IPS-20b (cell line): ENCODE measurements around the gene KRAS.

Experiments
- H3K27ac ChIP-seq: one replicate; pipeline ENCODE4 v1.5.1; 2013; ENCODE audit warnings: low read length
- H3K27me3 ChIP-seq: 2 replicates; pipeline ENCODE4 v1.6.1; 2013; ENCODE audit warnings: mild to moderate bottlenecking, low read length, inconsistent platforms; ENCODE audit not compliant: insufficient read depth
- H3K36me3 ChIP-seq: 2 replicates; pipeline ENCODE4 v1.6.1; 2013; ENCODE audit warnings: low read depth, mild to moderate bottlenecking, inconsistent platforms, low read length, moderate library complexity; ENCODE audit not compliant: insufficient read depth
- H3K4me1 ChIP-seq: 2 replicates; pipeline ENCODE4 v1.6.1; 2013; ENCODE audit warnings: mild to moderate bottlenecking, control low read depth, inconsistent platforms, low read length, moderate library complexity; ENCODE audit not compliant: insufficient read depth
- H3K4me3 ChIP-seq: 2 replicates; pipeline ENCODE4 v1.5.1; 2013; ENCODE audit warnings: mild to moderate bottlenecking, low read length, inconsistent platforms
- H3K9ac ChIP-seq: 2 replicates; pipeline ENCODE4 v1.6.1; 2013; ENCODE audit warnings: low read depth, mild to moderate bottlenecking, inconsistent platforms, low read length, moderate library complexity
- H3K9me3 ChIP-seq: 2 replicates; pipeline ENCODE4 v1.6.1; 2013; ENCODE audit warnings: mild to moderate bottlenecking, low read depth, low read length, inconsistent platforms; ENCODE audit not compliant: insufficient read depth

The KRAS gene

DNA sequence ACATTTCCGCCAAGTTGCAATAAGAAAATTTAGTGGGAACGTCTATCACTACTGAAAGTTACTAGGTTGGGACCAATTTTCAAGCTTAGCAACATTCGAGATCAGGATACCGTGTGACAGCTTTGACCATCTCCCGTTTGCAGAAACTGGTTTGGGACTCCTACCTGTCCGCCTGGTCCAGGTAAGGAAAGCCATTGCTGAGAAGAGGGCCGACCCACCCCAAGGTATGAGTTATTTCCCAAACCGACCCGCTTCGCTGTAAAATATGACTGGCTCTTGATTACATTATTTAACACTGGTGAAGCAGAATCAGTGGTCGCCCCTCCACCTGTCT lies 56.0 kb downstream of the KRAS start:
- Histone ChIP-seq H3K36me3 (no peaks in the 10 kb centered on the region), H3K4me1 (peaks cover 5% of the 10 kb centered on the region; the same call in 1 of the 2 replicates), H3K9ac (peak overlapping the region; percentile 45; the same call in 1 of the 2 replicates), H3K4me3 (peak overlapping the region; percentile 80), H3K9me3 (no peaks in the 10 kb centered on the region), H3K27me3 (no peaks in the 10 kb centered on the region), H3K27ac (no peak overlapping the region)

GRCh38 chr12:25194214-25194613 lies 56.5 kb downstream of the KRAS start:
- H3K4me3 ChIP-seq = peak overlapping the region; percentile 80
- H3K36me3 ChIP-seq = no peaks in the 10 kb centered on the region

DNA sequence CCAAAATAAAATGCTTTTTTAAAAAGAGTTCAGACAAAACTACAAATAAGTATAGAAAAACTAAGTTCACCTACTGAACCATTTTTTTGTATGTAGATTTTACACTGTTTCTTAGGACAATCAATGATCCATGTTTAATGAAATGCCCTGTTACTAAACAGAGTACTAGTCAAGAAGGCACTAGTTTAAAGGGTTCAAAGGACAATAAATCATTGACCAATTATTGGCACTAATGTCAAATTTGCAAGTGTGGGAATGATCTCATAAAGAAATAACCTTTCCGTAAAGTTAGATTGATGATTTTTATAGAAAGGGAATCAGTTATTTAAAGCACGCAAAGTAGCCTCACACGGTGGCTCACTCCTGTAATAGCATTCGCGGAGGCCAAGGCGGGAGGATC lies 59.9 kb downstream of the KRAS start:
- H3K4me3 ChIP-seq = no peak overlapping the region

More at GRCh38 chr12:25194214-25194613, 56.5 kb downstream of the KRAS start:
- Histone ChIP-seq H3K9ac (no peak overlapping the region; the same call in 1 of the 2 replicates), H3K27ac (no peak overlapping the region), H3K27me3 (no peaks in the 10 kb centered on the region), H3K4me1 (peaks cover 5% of the 10 kb centered on the region; the same call in 1 of the 2 replicates), H3K9me3 (no peaks in the 10 kb centered on the region)

DNA sequence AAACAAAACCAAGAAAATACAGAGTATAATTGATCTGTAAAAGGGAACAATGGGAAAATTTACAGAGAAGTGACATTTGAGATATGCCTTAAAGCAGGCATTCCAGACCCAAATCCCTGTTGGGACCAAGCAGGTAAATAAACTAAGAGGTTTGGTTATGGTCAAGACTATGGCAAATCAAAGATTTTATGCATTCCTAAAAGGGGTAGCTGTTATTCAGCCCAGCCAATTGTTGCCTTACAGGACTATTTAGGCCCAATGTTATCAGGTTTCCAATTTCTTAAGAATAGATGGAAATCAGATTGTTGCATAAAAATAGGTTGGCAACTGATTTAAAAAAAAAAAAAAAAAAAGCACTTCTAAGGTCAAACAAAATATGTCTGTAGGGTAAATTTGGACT lies 61.1 kb downstream of the KRAS start:
- Histone ChIP-seq H3K9ac (no peak overlapping the region), H3K27ac (no peak overlapping the region), H3K4me3 (no peak overlapping the region), H3K9me3 (no peaks in the 10 kb centered on the region), H3K27me3 (no peaks in the 10 kb centered on the region), H3K4me1 (no peaks in the 10 kb centered on the region), H3K36me3 (no peaks in the 10 kb centered on the region)

More for the DNA sequence above, 59.9 kb downstream of the KRAS start:
- no peaks in the 10 kb centered on the region for H3K36me3 ChIP-seq
- H3K9me3 ChIP-seq = no peaks in the 10 kb centered on the region
- peaks cover under 1% of the 10 kb centered on the region; the same call in 1 of the 2 replicates for H3K4me1 ChIP-seq
- H3K27ac ChIP-seq = no peak overlapping the region
- H3K9ac ChIP-seq = no peak overlapping the region
- H3K27me3 ChIP-seq = no peaks in the 10 kb centered on the region

- H3K27ac ChIP-seq = no peak overlapping the region
These were observed 62.9 kb downstream of the KRAS start for GRCh38 chr12:25187781-25188180.

DNA sequence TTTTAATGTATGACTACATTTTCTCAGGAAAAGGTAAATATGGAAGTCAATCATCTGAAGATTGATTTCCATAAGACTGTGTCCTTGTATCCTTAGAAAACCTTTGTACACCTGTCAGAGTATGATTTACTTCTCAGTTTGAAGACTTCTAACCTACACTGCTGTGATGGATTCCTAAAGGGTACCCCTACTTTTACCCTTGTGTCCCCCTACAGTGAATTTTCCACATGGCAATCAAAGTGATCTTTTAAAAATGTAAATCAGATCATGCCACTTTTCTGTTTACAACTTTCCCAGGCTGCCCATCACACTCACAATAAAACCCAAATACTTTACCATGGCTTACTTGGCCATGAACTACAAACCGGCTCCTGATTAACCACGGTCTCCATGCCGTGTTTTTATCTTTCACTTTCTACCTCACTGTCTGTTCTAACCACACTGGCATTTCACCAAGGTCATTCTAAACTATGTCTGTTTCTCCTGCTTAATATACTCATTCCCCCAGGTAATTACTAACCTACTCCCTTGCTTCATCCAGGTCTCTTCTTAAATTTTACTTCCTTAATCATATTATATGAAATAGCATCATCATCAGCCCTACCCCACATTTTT lies 63.8 kb downstream of the KRAS start:
- no peak overlapping the region for H3K9ac ChIP-seq
- H3K9me3 ChIP-seq = no peaks in the 10 kb centered on the region
- no peaks in the 10 kb centered on the region for H3K36me3 ChIP-seq
- H3K4me3 ChIP-seq = no peak overlapping the region
- H3K4me1 ChIP-seq = no peaks in the 10 kb centered on the region
- no peak overlapping the region for H3K27ac ChIP-seq
- no peaks in the 10 kb centered on the region for H3K27me3 ChIP-seq

More at GRCh38 chr12:25187781-25188180, 62.9 kb downstream of the KRAS start:
- Histone ChIP-seq H3K4me3 (no peak overlapping the region), H3K27me3 (no peaks in the 10 kb centered on the region), H3K9ac (no peak overlapping the region), H3K4me1 (no peaks in the 10 kb centered on the region), H3K9me3 (no peaks in the 10 kb centered on the region), H3K36me3 (no peaks in the 10 kb centered on the region)

DNA sequence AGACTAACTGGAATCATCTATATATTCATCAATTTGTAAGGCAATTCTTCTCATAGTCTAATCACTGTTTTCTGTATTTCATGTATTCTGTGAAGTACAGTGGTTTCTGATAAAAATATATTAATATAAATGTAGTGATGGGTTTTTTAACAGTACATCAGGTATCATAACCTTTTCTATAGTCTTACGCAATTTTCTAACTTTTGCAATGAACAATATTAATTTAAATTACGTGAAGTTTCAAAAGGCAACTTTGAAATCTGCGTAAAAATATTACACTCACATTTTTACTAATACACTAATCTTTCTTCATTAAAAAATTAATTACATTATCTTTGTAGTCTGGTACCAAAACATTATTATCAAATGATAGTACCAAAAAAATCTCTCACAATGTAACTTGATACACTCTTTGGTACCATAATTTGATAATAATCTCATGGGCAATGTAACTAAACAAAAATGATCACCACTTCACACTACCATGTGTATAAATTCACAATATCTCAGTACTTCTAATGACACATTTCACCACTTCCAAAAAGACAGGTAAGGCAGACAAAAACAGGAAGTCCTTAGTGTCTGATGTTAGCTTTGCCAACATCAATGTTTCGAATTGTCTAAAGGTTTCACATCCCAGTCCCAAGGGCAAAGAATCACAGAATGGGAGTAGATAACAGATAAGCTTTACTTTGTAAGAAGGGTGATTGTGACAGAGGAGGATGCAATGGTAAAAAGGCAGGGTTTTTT lies 64.5 kb downstream of the KRAS start:
- no peaks in the 10 kb centered on the region for H3K27me3 ChIP-seq
- H3K36me3 ChIP-seq = no peaks in the 10 kb centered on the region
- no peaks in the 10 kb centered on the region for H3K9me3 ChIP-seq
- H3K27ac ChIP-seq = no peak overlapping the region
- H3K9ac ChIP-seq = no peak overlapping the region
- no peaks in the 10 kb centered on the region for H3K4me1 ChIP-seq
- H3K4me3 ChIP-seq = no peak overlapping the region

DNA sequence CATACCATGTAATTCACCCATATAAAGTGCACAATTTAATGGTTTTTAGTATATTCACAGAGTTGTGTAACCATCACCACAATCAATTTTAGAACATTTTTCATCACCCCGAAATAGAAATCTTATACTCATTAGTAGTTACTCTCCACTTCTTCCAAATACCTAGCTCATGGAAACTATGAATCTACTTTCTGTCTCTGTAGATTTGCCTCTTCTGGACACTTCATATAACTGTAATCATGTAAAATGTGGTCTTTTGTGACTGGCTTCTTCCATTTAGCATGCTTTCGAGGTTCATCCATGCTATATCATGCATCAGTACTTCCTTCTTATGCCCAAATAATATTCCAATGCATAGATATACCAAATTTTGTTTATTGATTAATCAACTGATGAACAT lies 66.6 kb downstream of the KRAS start:
- Histone ChIP-seq H3K27ac (no peak overlapping the region), H3K9me3 (no peaks in the 10 kb centered on the region), H3K9ac (no peak overlapping the region), H3K36me3 (no peaks in the 10 kb centered on the region), H3K4me1 (no peaks in the 10 kb centered on the region), H3K4me3 (no peak overlapping the region), H3K27me3 (no peaks in the 10 kb centered on the region)

GRCh38 chr12:25182765-25183164 lies 68.0 kb downstream of the KRAS start:
- H3K9me3 ChIP-seq = no peaks in the 10 kb centered on the region
- H3K9ac ChIP-seq = no peak overlapping the region
- no peak overlapping the region for H3K27ac ChIP-seq
- no peak overlapping the region for H3K4me3 ChIP-seq
- H3K36me3 ChIP-seq = no peaks in the 10 kb centered on the region
- H3K4me1 ChIP-seq = no peaks in the 10 kb centered on the region
- no peaks in the 10 kb centered on the region for H3K27me3 ChIP-seq

GRCh38 chr12:25162866-25163265 lies 87.9 kb downstream of the KRAS start:
- Histone ChIP-seq H3K4me3 (no peak overlapping the region), H3K9ac (no peak overlapping the region), H3K27me3 (no peaks in the 10 kb centered on the region), H3K9me3 (no peaks in the 10 kb centered on the region), H3K27ac (no peak overlapping the region), H3K4me1 (no peaks in the 10 kb centered on the region), H3K36me3 (no peaks in the 10 kb centered on the region)

DNA sequence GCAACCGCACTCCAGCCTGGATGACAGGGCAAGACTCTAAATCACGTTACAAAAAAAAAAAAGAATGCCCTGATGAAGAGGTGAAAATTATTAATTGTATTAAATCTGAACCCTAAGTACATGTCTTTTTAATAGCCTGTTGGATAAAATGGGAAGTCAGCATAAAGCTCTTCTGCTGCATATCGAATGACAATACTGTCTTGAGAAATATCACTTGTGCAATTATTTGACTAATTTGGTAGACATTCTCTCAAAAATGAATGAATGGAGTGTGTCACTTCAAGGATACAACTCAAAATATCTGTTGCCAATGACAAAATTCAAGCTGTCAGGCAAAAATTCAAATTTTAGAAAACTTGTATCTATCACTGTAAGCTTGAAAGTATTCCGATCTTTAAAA lies 94.7 kb downstream of the KRAS start:
- Histone ChIP-seq H3K36me3 (no peaks in the 10 kb centered on the region), H3K4me1 (peaks cover 8% of the 10 kb centered on the region), H3K27me3 (no peaks in the 10 kb centered on the region), H3K9me3 (no peaks in the 10 kb centered on the region), H3K4me3 (no peak overlapping the region), H3K27ac (no peak overlapping the region), H3K9ac (no peak overlapping the region)

DNA sequence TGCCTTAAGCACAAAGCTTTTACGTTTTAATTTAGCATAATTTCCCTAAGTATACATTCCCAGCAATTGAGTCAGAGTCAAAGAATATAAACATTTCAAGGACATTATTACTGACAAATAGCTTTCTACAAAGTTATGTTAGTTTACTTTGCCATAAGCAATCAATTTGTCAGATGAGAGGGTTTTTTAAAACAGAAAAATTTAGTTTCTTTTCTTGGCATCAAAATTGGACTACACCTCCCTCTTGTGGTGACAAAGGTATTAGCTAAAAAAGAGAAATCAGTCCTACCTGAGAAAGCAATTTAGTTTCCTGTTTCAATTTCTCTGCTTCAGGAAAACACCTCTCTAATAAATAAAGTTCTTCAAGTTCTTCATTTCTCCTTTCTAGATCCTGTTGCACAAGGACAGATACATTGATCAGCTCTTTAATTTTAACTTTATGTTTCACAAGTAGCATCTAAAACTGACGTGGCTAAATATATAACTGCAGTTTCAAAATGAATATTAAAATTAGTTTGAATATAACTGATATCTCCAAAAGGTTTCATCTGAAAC lies 95.6 kb downstream of the KRAS start:
- H3K4me1 ChIP-seq = peaks cover 8% of the 10 kb centered on the region
- H3K9me3 ChIP-seq = no peaks in the 10 kb centered on the region
- H3K27ac ChIP-seq = no peak overlapping the region
- no peaks in the 10 kb centered on the region for H3K27me3 ChIP-seq
- H3K4me3 ChIP-seq = no peak overlapping the region
- no peaks in the 10 kb centered on the region for H3K36me3 ChIP-seq
- no peak overlapping the region for H3K9ac ChIP-seq
